Activated T-cell treated with anti-CD3 and anti-CD28 coated beads, Interleukin-2, amount 50 U/mL, for 72 hours (primary cell): Measurements from ENCODE around the gene UGT2B11. TPM values are rescaled to one million over a fixed set of nuclear protein-coding genes. Genes with fewer than 3 reads are reported as not detected.

ENCODE experiments used
- ATAC-seq, 2 donors: fragments of 150-1000 bp; cut with Tn5 transposase; replicated peaks in 1 of 2; 2 replicates each; pipeline ENCODE4 v1.10.0; 2021; ENCODE audit warnings: moderate library complexity in 2 of 2, mild to moderate bottlenecking in 1 of 2
- DNase-seq, 2 donors: peaks; one replicate each; pipeline ENCODE4 v3.0.0; 2021 to 2022; ENCODE audit warnings: mixed read lengths in 1 of 2
- H3K27ac Mint-ChIP-seq: one replicate; pipeline ENCODE4 v1.8.0; 2022; ENCODE audit warnings: mild to moderate bottlenecking, moderate library complexity, mixed read lengths
- H3K27me3 Mint-ChIP-seq: one replicate; pipeline ENCODE4 v1.8.0; 2022; ENCODE audit warnings: low read depth, mixed read lengths
- H3K36me3 Mint-ChIP-seq, 2 donors: one replicate each; pipeline ENCODE4 v1.8.0; 2022; ENCODE audit warnings: mixed read lengths in 2 of 2, mild to moderate bottlenecking in 1 of 2; ENCODE audit not compliant: insufficient read depth in 2 of 2
- H3K4me1 Mint-ChIP-seq: one replicate; pipeline ENCODE4 v1.8.0; 2022; ENCODE audit warnings: low read depth, mixed read lengths
- H3K4me3 Mint-ChIP-seq, 2 donors: one replicate each; pipeline ENCODE4 v1.8.0; 2022; ENCODE audit warnings: mild to moderate bottlenecking in 2 of 2, mixed read lengths in 2 of 2, moderate library complexity in 2 of 2
- H3K9me3 Mint-ChIP-seq, 2 donors: one replicate each; pipeline ENCODE4 v1.8.0; 2022; ENCODE audit warnings: mixed read lengths in 2 of 2
- total RNA-seq, 2 donors: library from RNA; stranded (reverse); gene quantifications; one replicate each; pipeline ENCODE4 v1.2.3, GENCODE V29; 2022

UGT2B11 gene
- total RNA-seq, 2 donors from 2014 or later, result not detected

DNA sequence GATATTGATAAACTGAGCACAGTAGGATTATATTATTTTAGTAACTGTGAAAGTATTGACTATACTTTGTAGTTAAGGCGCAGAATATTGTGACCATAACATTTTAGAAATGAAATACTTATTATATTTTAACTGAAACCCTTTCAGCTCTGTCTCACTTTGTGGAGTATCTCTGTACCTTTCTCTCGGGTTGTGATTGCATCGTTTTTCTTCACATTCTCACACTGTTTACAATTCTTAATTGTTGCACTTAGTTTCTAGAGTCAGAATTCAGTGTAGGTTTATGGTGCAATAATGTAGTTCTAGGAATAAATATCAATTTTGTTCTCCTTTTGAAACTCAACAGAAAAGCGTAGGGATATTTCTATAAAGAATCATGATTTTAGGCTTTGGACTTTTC, 60.5 kb downstream of the UGT2B11 start:
- no peaks in the 10 kb centered on the region for H3K4me1 Mint-ChIP-seq
- H3K27me3 Mint-ChIP-seq, result no peaks in the 10 kb centered on the region
- no peaks in the 10 kb centered on the region for H3K36me3 Mint-ChIP-seq
- H3K4me3 Mint-ChIP-seq, result no peak overlapping the region
- ATAC-seq (no peak), DNase-seq (no peak)
- H3K27ac Mint-ChIP-seq, result no peak overlapping the region
- no peaks in the 10 kb centered on the region for H3K9me3 Mint-ChIP-seq

Other genes with a start within 250 kb of the UGT2B11 start
- gene UGT2B7, start 118.3 kb downstream of the UGT2B11 start, total RNA-seq, result not detected
- gene UGT2B28, start 65.7 kb upstream of the UGT2B11 start, total RNA-seq, result not detected